AG09309 (cell line): ENCODE measurements around the gene SNX25.
A peak's percentile ranks its signal among the peaks of the same experiment; 100 is the strongest.

Experiments
- DNase-seq: peaks from one replicate; pipeline ENCODE4 v3.0.0-alpha.2; 2010; ENCODE audit warnings: low read depth
- H3K4me3 ChIP-seq: 2 replicates; pipeline ENCODE4 v1.5.1; 2011; ENCODE audit warnings: mild to moderate bottlenecking, low read depth, low read length, moderate library complexity; ENCODE audit not compliant: control insufficient read depth
- TF ChIP-seq, protein P1 (sequence below): IDR thresholded peaks from 2 replicates; pipeline ENCODE4 v1.5.1; 2011; ENCODE audit warnings: mild to moderate bottlenecking, low read depth, low read length, inconsistent platforms; ENCODE audit not compliant: insufficient read depth, control insufficient read depth; ENCODE audit errors: missing control alignments

The SNX25 gene

GRCh38 chr4:185387957-185388356, 178.6 kb downstream of the SNX25 start:
- no peak for DNase-seq
- TF ChIP-seq, protein P1, sequence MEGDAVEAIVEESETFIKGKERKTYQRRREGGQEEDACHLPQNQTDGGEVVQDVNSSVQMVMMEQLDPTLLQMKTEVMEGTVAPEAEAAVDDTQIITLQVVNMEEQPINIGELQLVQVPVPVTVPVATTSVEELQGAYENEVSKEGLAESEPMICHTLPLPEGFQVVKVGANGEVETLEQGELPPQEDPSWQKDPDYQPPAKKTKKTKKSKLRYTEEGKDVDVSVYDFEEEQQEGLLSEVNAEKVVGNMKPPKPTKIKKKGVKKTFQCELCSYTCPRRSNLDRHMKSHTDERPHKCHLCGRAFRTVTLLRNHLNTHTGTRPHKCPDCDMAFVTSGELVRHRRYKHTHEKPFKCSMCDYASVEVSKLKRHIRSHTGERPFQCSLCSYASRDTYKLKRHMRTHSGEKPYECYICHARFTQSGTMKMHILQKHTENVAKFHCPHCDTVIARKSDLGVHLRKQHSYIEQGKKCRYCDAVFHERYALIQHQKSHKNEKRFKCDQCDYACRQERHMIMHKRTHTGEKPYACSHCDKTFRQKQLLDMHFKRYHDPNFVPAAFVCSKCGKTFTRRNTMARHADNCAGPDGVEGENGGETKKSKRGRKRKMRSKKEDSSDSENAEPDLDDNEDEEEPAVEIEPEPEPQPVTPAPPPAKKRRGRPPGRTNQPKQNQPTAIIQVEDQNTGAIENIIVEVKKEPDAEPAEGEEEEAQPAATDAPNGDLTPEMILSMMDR = no peak
- no peak overlapping the region for H3K4me3 ChIP-seq

DNA sequence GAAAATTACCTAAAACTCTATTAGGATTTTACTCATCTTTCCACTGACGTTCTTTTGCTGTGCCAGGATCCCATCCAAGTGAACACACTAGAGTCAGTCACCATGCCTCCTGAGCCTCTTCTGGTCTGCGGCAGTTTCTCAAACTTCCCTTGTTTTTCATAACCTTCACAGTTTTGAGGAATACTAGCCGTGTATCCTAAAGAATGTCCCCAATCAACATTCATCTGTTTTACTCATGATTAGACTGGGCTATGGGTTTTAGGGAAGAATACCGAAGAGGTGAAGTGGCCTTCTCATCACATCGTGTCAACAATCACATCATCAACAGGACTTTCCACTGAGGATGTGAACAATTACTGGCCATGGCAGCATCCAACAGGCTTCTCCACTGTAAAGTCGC, 181.5 kb downstream of the SNX25 start:
- no peak overlapping the region for H3K4me3 ChIP-seq
- DNase-seq = no peak
- TF ChIP-seq, protein P1 = no peak

GRCh38 chr4:185392156-185392555, 182.8 kb downstream of the SNX25 start:
- DNase-seq = no peak
- TF ChIP-seq, protein P1 = no peak
- H3K4me3 ChIP-seq = no peak overlapping the region

DNA sequence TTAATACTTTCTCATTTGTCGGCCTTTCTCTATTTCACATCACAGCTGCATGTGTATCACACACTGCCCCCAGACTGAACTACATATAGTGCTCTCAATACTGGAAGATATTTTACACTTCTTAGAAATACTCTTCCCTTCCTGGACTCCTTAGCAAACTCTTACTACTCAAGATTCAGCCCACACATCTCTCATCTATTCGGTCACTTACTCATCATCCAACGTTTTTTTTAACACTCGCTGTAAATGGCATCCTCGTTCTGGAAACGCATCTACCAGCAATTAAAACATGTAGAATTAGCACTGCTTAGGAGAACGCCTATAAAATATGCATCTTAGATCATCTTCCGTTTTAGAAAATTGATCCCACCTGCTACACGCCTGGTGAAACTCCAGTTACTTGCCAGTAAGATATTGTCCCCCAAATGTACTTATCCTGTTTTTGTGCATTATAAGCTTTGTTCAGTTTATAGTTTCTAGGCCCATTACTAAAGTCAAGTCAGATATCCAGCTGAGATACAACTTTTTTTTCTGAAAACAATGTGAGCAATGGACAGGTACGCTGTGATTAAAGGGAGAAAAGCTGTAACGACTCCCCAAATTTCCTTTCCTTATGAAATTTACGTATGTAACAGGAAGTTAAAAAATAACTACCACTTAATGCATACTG, 185.3 kb downstream of the SNX25 start:
- no peak for DNase-seq
- H3K4me3 ChIP-seq = peak overlapping the region; percentile 61
- TF ChIP-seq, protein P1 = no peak

- peak within 1 kb of the TSS; percentile 61 for H3K4me3 ChIP-seq
- peak; percentile 79 for DNase-seq
- TF ChIP-seq, protein P1 = no peak
These were observed 186.0 kb downstream of the SNX25 start, which contains the start of gene LRP2BP for GRCh38 chr4:185395238-185395955. LRP2BP (minus strand) TSS chr4:185395924; CDS start chr4:185378186, 17,738 bp downstream.

DNA sequence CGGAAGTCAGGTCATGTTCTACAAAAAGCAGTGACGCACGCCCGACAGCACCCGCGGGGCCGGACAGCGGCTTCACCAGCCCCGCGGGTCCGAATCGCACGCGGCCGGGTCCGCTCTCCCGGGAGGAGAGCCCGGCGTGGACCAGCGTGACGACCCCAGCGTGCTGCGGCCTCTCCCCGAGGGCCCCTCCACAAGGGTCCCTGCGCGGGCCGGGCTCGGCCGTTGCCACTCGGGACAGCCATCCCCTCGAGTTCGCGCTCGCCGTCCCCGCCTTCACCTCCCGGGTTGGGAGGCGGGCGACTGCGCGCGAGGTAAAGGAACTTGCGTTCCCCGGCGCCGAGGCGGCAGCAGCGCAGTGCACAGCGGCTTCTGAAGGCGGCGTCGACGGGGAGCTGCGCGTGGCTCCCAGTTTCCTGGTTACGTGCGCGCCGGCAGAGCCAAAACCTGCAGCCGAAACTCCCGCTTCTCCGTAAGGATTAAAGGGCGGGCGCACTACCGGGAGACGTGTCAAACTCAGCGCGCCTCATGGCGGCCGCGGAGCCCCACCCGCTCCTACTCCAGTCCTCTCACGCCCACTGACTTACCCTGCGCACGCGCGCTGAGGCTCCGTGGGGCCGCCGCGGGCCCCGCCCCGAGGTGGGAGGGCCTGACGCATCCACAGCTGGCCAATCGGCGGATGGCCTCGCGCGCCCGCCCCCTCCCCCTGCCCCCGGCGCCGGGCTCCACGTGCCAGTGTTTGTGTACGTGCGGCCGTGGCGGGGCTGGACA, 186.7 kb downstream of the SNX25 start:
- H3K4me3 ChIP-seq = peak overlapping the region; percentile 61
- TF ChIP-seq, protein P1 = no peak
- peak; percentile 94 for DNase-seq
